ENCODE results near the gene MYO3B.
"Not testable (repeated sequence)": the region's sequence is repeated elsewhere in the genome, so short reads cannot be mapped to it uniquely, and the experiment has no call there.

Gene MYO3B

DNA sequence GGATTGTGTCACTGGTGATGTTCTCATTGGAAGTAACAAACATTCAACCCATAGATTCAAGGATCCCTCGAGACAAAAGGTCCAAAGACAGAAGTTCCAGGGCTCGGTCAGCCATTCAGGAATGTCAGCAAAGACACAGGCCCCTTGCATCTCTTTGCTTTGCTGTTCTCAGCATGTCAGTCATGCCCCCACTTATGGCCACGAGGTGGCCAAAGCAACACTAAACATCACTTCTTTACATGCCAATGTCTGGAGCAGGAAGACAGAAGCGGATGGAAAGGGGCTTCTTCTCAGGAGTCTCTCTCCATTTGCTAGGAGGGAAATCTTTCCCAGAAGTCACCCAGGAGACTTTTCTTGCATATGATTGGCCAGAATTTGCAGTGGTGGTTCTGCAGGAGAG lies 345.6 kb downstream of the MYO3B start:
- no peak for DNase-seq

DNA sequence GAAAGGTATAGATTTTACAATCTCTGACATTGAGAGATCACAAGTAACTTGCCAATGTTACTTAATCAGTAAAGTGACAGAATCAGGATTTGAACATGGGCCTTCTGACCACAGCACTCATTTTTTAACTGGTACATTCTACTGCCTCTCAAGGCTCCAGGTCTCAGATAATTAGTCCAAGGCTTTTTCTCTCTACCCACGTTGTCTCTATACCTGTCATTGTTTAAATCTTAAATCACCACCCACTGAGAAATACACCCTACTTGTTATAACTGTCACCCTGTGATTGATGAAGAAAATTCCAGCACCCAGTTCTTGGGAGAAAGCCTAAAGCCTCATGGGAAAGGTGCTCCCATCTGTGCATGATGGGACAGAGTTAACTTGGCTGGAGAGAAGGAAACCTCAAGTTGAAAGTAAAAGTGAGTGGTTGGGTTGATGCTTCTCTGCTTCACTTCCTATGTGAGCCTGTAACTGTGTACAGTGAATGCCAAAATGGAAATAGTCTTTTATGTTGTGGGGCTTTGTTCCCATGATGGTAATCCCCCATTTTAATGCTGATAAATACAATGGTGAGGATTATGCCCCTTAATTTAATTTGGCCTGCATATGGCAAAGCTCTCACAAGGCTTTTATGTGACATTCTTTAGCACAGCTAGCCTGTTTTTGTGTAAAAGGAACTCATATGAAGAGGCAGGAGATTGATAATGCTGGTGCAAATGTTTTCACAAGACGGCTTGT lies 347.1 kb downstream of the MYO3B start:
- DNase-seq = no peak

DNA sequence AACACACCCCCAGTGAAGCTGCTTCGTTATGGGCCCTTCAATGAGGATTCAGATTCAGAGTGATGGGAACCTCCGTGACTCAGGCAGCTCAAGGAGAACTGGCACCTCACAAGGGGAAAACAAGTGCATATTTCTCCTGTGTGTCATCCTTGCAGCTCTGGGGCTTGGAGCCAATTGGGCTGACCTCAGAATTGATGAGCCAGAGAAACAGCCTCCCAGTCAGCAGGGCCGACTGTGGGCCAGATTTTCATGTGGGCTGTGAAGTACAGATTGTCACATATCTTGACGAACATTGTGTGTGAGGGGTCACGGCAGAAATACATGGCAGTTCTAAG lies 347.6 kb downstream of the MYO3B start:
- DNase-seq = no peak

DNA sequence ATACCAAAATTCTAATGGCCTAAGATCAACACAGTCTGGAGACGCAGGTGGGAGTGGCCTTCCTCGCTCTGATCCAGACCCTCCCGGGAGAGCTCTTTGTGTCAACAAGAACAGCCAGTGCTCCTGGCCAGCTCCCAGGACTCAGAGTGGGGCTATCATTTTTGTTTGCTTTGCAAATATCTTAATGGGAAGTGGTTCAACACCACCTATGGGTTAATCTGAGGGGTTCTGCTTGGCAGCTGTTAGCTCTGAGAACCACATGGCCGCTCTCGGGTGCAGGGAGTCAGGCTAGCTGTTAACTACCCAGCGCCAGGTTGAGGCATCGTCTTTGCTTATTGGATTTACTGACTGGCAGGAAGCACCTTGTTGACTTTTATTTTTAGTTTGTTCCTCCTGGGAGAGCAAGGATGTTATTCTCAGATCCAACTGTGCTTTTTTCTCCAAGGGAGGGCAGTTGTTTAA lies 352.4 kb downstream of the MYO3B start:
- peak; percentile 96 for DNase-seq

DNA sequence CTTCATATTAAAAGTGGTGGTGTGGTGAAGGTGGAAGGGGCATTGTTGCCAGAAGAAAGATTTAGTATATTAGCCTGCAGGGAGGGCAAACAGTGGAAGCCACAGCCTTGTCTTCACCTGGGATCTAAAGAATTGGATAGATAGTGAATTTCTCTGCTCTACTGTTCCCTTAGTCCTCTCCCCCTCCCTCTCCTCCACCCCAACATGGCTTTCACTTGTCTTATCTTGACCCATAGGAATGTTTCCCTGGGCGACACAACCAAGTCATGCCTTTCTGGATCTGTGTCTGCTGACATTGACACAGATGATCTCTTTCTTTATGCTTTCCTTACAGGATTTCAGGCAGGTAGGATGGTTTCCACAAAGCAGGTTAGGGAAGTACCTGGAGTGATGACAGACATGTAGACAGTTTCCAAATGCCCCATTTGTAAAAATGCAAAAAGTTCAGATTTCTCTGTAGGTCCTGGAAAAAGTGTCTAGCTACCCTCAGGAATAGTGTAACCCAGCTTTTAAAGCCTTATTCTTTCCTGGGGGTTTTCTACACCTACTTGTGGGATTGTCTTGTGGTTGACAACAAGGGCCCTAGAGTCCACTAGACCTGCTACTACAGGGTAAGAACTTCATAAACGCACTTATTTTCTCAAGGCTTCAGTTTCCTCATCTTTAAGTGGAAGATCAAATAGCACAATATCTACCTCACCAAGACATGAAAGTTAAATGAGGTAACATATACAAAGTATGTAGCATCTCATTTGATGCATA lies 353.0 kb downstream of the MYO3B start:
- DNase-seq = no peak

DNA sequence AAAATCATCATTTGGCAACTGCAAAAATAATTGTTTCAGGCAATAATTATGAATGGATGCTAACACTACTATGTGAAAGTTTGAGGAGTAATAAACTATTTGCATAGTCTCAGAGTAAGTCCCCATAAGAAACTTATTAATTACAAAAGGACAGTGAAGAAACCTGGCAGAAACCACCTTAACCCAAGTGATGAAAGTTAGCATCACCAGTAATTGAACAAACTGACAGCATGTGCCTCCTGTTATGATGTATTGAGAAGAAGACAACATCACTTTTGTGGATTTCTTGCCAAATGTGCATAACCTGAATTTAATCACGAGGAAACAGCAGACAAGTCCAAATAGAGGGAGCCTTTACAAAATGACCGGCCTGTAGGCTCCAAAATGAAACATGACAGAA lies 353.9 kb downstream of the MYO3B start:
- DNase-seq = no peak

DNA sequence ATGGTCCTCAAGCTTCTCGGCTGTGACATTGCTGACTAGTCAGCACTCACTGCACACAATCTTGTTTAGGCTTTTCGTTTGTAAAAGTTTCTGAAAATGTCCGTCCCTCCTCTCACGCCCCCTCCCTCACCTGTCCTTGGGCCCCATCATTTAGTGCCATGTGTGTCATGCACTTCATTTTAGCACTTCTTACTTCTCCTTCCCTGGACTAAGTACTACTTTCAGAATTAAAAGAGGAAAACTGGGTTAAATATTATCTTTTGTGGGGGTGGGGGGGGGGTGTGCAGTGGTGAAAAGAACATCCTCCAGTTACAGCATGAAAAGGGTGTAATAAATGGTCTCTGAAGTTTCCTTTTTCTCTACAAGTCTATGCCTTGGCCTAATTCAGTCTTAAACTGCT lies 355.2 kb downstream of the MYO3B start:
- DNase-seq = no peak

DNA sequence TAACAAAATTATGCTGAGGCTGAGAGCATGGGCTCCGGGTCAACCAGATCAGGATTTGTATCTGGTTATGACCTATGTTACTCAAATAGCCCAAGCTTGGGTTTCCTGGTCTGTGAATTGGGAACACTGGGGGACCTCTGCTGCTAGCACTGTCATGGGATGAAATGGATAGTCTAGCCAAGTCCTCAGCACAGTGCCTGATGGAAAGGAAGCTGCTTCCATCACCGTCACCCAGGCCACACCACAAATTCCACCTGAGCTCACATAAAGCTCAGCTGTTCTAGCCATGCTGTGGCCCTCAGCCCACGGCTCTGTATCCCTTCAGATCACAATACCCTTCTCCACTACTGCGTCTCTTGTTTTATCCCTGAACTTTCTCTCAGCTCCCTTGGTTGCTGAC lies 357.6 kb downstream of the MYO3B start:
- DNase-seq = no peak

DNA sequence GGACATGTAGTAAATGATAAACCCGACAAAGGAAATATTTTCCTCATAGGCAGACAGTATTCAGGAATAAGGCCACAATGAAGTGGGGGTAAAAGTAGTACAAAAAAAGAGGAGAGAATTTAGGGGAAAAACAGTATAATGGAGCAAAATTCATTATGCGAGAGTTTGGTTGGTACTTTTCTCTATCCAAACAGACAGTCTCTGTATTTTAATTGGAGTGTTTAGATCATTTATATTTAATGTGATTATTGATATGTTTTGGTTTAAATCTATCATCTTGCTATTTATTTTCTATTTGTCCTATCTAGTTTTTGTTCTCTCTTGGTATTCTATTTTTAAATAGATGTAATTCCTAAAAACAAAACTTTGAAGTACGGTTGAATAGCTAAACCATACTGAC lies 366.9 kb downstream of the MYO3B start:
- no peak for DNase-seq

DNA sequence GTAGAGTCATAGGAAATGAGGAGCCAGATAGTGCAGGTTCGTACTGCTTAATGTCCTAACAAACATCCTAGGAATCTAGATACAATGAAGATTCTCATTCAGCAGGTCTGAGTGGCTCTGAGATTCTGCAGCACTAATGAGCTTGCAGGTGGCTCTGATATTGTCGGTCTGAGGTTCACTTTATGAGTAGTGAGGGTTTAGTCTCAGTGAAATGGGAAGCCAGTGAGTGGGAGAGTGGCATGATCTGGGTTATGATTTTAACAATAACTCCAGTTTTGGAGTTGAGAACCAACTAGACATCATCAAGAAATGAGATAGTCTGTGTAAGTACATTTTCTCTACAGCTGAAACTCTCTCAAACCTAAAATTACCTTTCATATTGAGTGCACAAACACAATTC lies 370.4 kb downstream of the MYO3B start:
- no peak for DNase-seq

DNA sequence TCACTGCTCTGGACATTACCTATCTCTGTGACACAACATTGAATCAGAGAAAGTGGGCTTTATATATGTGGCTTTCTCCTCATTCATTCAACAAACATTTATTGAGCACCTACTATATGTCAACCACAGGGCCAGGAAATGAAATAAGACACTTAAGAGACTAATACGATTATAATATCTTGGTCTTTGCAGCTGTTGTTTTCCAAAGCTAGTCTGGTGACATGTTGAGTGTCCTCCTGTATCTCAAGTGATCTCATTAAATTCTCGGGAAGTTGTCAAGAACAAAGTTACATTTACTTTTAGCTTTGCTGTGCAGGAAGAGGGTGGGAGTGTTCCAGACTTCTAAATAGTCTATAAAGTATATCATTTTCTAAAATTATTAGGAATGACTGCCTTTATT lies 372.6 kb downstream of the MYO3B start:
- no peak for DNase-seq

DNA sequence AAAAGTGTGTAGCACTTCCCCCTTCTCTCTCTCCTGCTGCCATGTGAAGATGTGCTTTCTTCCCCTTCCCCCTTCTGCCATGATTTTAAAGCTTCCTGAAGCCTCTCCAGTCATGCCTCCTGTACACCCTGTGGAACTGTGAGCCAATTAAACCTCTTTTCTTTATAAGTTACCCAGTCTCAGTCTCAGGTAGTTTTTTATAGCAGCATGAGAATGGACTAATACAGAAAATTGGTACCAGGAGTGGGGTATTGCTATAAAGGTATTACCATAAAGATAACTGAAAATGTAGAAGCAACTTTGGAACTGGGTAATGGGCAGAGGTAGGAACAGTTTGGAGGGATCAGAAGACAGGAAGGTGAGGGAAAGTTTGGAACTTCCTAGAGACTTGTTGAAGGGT lies 374.0 kb downstream of the MYO3B start:
- DNase-seq = not testable (repeated sequence)

DNA sequence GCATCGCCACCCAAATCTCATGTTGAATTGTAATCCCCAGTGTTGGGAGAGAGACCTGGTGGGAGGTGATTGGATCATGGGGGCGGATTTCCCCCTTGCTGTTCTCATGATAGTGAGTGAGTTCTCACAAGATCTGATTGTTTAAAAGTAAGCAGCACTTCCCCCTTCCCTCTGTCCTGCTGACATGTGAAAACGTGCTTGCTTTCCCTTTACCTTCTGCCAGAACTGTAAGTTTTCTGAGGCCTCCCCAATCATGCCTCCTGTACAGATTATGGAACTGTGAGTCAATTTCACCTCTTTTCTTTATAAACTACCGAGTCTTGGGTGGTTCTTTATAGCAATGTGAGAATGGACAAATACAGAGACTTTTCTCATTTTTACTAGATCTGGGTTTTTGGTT lies 375.8 kb downstream of the MYO3B start:
- DNase-seq = no peak

DNA sequence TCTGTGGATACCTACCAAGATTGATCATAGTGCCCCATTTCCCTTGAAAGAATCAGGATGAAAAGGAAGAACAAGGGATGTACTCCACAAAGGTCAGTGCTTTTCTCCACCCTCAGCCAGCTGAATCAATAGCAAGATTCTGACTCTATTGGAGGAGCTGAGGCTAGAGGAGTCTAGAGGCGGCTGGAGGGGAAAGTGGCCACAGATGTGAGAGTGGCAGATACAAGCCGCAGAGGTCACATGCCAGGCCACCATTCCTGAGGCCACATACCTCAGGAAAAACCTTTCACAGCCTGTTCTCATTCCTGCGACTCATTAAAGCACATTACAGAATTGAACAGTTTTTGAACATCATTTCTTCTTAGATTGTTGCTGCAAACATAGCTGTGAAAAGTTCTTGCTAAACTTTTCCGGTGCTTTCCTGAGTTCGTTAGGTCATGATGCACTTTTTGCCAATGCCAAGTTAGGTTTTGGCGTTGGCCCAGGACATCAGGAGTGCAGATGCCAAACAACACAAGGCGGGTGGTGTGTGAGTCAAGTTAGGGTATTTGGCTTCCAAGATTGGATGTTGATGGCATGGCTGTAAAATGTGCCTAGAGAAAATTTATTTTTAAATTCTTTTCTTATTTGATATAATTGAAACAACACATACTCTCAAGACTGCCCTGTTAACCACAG lies 376.5 kb downstream of the MYO3B start:
- no peak for DNase-seq

DNA sequence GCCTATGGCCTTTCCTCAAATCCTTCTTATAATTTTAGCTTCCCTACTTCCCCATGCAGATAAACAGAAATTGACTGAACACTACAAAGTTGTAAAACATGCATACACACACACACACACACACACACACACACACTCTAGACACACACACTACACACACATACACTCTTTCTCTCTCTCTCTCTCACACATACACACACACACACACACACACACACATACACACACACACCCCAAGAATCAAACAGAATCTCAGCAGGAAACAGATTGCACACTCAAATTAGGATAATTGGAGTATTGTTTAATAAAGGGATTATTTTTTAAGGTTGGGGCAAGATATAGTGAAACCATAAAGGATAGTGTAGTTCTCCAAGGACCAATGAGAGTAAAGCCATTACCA lies 385.0 kb downstream of the MYO3B start:
- DNase-seq = no peak

DNA sequence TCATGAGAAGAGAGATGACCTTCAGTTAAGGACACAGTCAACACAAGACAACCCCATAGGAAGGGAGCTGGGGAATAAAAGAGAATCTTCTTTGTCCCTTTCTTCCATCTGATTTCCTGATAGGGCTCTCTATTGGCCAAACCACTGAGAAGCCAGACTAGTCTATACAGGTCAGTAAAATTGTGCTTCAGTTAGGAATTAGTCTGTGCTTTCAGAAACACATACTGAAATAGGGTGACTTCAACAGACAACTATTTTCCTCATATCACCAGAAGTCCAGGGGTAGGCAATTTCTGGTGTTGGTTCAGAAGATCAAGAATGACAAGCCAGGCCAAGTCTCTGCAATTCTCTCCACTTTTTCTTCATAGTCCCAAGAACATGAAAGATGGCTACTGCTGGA lies 385.5 kb downstream of the MYO3B start:
- no peak for DNase-seq

DNA sequence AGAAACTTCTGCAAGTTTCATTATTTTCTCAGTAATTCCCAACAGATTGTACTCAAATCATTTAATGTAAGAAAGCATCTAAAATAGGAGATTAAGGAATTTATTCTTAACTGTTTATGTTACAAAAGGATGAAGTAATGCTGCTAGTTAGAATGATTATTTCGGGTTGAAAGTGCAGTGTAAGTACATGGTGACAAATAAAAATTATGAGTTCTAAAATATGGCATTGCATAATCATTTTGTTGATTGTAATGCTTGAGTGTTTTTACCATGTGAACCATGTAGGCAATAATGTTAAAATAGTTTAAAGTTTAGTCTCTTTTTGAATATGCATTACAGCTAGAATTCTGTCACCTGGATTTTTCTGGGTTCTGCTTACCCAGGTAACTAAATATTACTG lies 388.2 kb downstream of the MYO3B start:
- DNase-seq = no peak

DNA sequence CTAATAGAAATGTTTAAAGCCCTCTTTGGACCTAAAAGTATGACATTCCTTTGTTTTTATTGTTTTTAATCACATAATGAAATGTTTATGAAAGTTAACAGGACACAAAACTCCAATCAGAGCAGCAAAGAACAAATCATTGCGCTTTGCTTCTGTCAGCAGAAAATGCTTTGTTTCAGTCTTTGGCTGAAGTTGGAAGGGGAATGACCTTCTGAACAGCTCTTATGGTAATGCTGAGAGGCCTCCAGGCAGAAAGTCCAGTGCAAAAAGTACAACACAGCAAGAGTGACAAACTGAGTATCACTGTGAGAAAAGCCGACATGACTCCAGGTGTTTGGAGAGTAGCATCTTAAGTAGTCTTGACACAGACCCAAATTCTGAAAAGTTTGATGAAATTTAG lies 389.5 kb downstream of the MYO3B start:
- no peak for DNase-seq

DNA sequence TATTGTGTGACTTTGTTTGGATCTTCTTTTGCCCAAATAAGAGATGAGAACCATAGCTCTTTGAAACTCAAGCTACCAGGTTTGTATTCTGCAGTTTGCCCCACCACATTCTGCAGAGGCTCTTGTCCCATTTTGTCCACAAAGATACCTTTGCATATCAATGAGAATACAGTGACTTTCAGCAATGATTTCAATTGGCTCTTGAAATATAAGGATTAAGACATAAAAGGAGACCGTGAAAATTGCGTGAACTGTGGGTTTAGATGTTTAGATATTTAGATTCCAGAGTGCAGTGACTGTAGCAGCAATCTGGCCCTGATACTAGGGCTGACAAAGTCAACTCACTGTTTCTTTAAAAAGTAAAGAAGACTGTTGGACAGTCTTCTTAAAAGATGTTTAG lies 390.6 kb downstream of the MYO3B start:
- DNase-seq = no peak

DNA sequence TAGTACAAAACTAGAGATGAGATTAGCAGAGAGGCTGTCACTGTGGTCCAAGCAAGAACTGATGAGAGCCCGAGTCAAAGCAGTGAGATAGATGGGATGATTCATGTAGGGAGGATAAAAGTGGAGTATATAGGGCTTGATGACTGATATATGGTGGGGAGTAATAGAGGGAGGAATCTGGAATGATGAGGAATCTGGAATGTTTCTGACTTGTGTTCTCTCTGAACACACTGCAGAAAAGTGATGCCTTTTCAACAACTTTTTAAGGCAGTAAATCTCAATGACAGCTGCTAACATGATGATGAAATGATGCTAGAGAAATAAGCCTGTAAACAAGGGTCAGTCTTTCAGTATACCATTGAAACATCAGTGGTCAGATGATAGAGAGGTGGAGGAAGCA lies 393.7 kb downstream of the MYO3B start:
- no peak for DNase-seq

DNA sequence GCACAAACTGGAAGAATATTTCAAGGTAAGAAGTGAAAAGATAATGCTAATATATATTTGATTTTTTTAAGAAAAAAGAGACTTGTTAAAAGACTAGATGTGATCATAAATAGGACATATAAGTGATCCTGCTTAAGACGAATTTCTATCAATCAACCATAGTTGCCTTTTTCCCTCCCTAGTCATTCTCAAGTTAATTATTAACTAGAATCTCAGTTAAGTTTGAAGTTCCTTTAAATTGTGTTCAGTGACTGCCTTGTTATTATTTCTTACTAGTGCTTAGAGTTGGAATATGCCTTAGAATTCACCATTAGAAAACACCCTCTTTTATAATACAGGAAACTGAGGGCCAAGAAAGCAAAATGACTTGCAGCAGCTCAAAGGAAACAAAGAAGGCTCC lies 395.7 kb downstream of the MYO3B start:
- no peak for DNase-seq

DNA sequence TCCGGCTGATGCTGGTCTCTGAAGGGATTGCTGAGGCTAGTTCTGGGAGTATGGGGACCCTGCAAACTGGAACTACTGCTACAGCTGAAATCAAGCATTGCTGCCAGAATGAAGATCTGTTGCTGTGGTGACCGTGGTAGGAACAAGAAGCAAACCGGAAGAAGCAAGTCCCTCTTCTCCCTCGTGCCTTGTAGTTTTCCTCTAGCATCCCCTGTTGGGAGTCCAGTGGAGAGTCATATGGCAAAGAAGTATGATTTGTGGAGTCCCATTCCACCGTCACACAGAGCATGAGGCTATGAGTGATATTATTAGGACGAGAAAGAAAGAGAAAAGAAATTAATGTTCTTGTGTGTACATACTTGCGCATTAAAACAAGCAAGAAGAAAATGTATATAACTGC lies 398.3 kb downstream of the MYO3B start:
- DNase-seq = no peak

DNA sequence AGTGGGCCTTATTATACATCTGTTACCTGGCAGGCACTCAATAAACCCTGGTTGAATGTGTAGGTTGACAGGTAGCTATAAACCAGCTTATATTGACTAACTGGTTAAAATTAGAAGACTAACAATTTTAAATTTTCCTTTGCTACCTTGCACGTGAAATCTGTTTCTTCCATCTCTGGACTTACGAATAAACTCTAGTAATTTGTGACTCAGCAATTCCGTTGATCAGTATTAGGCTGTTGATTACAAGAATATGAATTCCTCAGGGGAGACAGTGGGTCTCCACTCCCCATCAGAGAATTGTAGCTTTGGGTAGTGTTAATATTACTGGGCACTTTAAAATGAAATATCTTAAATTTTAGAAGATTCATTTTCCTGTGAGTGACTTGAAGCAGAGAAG lies 399.4 kb downstream of the MYO3B start:
- no peak for DNase-seq

DNA sequence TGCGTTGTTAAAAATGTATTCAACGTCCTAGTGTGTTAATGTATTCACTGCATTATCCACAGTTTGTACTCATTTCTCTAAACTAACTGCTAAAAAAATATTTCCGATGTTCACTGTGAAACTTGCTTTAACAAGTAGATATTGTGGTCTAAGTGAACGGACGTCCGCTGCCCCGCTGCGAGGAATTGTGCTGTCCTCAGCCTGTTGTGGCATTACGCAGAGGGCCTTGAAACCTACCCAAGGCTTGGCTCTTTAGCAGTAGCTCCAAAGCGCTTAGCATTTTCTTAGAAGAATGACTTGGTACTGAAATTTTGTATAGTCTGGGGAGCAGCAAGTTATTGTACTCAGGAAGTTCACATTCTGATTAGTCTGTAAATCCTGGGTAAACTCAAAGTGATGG lies 400.7 kb downstream of the MYO3B start:
- no peak for DNase-seq
